ENCODE measurements around the gene MPO. TPM values are rescaled to one million over a fixed set of nuclear protein-coding genes. Genes with fewer than 3 reads are reported as not detected.

MPO gene
- total RNA-seq, 1 experiment from 2014 or later: not detected

DNA sequence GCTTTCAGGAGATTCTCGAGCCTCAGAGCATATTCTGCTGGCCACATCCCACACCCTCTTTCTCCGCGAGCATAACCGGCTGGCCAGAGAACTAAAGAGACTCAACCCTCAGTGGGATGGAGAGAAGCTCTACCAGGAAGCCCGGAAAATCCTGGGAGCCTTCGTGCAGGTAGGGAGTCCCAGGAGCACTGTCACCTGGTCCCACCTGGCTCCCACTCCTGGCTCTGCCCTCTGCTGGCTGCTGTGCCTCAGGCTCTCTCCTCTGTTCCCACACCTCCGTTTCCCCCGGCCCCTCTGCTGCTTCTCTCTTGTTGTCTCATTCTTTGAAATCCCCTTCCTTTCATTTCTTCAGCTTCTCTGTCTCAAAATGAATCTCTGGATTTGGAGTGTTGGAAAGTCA lies 25.9 kb downstream of the MPO start:
- BruUV-seq (replicated peaks): no TSS peak
- Histone ChIP-seq H3K36me3 (ENCODE audit: low read depth) (no peaks in the 10 kb centered on the region), H3K79me2 (ENCODE audit: low read depth) (no peaks in the 10 kb centered on the region), H3K4me2 (no peak overlapping the region), H3K4me1 (replicated peaks; ENCODE audit: insufficient read depth) (no peaks in the 10 kb centered on the region), H3K9me3 (ENCODE audit: insufficient read depth, low read depth) (no peaks in the 10 kb centered on the region), H3F3A (ENCODE audit: insufficient read depth, low read depth) (no peaks in the 10 kb centered on the region), H3K4me3 (no peak overlapping the region), H4K20me1 (ENCODE audit: insufficient read depth) (no peaks in the 10 kb centered on the region), H3K27me3 (ENCODE audit: insufficient read depth, low read depth) (peaks cover 85% of the 10 kb centered on the region), H3K9me2 (ENCODE audit: insufficient read depth) (no peaks in the 10 kb centered on the region; the same call in 1 of the 2 replicates), H2AFZ (no peak overlapping the region), H3K27ac (no peak overlapping the region)
- no peak for DNase-seq
- ChIA-PET POLR2A (ENCODE audit: unreplicated experiment) (no interaction called here), CTCF (no interaction called here)
- intact Hi-C loops (cut with micrococcal nuclease; ENCODE audit: unreplicated experiment): no loop called here
- TF ChIP-seq, protein P1, sequence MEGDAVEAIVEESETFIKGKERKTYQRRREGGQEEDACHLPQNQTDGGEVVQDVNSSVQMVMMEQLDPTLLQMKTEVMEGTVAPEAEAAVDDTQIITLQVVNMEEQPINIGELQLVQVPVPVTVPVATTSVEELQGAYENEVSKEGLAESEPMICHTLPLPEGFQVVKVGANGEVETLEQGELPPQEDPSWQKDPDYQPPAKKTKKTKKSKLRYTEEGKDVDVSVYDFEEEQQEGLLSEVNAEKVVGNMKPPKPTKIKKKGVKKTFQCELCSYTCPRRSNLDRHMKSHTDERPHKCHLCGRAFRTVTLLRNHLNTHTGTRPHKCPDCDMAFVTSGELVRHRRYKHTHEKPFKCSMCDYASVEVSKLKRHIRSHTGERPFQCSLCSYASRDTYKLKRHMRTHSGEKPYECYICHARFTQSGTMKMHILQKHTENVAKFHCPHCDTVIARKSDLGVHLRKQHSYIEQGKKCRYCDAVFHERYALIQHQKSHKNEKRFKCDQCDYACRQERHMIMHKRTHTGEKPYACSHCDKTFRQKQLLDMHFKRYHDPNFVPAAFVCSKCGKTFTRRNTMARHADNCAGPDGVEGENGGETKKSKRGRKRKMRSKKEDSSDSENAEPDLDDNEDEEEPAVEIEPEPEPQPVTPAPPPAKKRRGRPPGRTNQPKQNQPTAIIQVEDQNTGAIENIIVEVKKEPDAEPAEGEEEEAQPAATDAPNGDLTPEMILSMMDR (conservative IDR thresholded peaks at IDR 0.05): no peak
- no peak for TF ChIP-seq EZH2 (IDR thresholded peaks at IDR 0.05; ENCODE audit: low read depth)

DNA sequence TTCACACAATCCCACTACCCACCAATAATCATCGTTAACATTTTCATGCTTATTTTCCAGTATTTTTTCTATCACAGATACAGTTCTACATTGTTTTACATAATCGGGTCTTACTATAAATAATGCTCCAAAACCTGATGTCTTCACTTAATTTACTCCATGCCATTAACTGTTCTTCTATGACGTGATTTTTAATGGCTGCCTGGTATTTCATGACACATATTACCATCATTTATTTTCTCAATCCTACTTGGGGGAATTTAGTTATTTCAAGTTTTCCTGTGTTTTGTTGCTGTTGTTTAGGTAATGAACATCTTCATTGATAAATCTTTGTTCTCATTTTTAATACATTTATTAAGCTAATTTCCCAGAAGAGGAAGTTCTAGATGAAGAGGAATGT lies 27.7 kb downstream of the MPO start:
- Histone ChIP-seq H2AFZ (no peak overlapping the region), H3K27me3 (ENCODE audit: insufficient read depth, low read depth) (peaks cover 85% of the 10 kb centered on the region), H3K4me2 (no peak overlapping the region), H3F3A (ENCODE audit: insufficient read depth, low read depth) (no peaks in the 10 kb centered on the region), H3K79me2 (ENCODE audit: low read depth) (no peaks in the 10 kb centered on the region), H3K27ac (no peak overlapping the region), H3K36me3 (ENCODE audit: low read depth) (no peaks in the 10 kb centered on the region), H4K20me1 (ENCODE audit: insufficient read depth) (no peaks in the 10 kb centered on the region), H3K4me3 (no peak overlapping the region), H3K4me1 (replicated peaks; ENCODE audit: insufficient read depth) (no peaks in the 10 kb centered on the region), H3K9me2 (ENCODE audit: insufficient read depth) (no peaks in the 10 kb centered on the region), H3K9me3 (ENCODE audit: insufficient read depth, low read depth) (no peaks in the 10 kb centered on the region)
- intact Hi-C loops (cut with micrococcal nuclease; ENCODE audit: unreplicated experiment): no loop called here
- POLR2A ChIA-PET (ENCODE audit: unreplicated experiment): no interaction called here
- no TSS peak for BruUV-seq (replicated peaks)
- CTCF ChIA-PET: no interaction called here
- TF ChIP-seq EZH2 (IDR thresholded peaks at IDR 0.05; ENCODE audit: low read depth): no peak
- TF ChIP-seq, protein P1 (conservative IDR thresholded peaks at IDR 0.05): no peak
- no peak for DNase-seq

DNA sequence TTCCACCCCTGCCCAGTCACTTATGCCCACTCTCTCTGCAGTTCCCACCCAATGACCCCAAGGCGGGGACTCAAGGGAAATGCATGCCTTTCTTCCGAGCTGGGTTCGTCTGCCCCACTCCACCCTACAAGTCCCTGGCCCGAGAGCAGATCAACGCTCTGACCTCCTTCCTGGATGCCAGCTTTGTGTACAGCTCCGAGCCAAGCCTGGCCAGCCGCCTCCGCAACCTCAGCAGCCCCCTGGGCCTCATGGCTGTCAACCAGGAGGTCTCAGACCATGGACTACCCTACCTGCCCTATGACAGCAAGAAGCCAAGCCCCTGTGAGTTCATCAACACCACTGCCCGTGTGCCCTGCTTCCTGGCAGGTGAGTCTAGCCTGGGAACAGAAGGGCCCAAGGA lies 28.6 kb downstream of the MPO start:
- Histone ChIP-seq H3K9me3 (ENCODE audit: insufficient read depth, low read depth) (no peaks in the 10 kb centered on the region), H3K9me2 (ENCODE audit: insufficient read depth) (no peaks in the 10 kb centered on the region), H3F3A (ENCODE audit: insufficient read depth, low read depth) (no peaks in the 10 kb centered on the region), H4K20me1 (ENCODE audit: insufficient read depth) (no peaks in the 10 kb centered on the region), H3K36me3 (ENCODE audit: low read depth) (no peaks in the 10 kb centered on the region), H3K79me2 (ENCODE audit: low read depth) (no peaks in the 10 kb centered on the region), H2AFZ (no peak overlapping the region), H3K4me3 (no peak overlapping the region), H3K27me3 (ENCODE audit: insufficient read depth, low read depth) (peaks cover 84% of the 10 kb centered on the region), H3K4me1 (replicated peaks; ENCODE audit: insufficient read depth) (no peaks in the 10 kb centered on the region), H3K4me2 (no peak overlapping the region), H3K27ac (no peak overlapping the region)
- POLR2A ChIA-PET (ENCODE audit: unreplicated experiment): no interaction called here
- no peak for DNase-seq
- CTCF ChIA-PET: no interaction called here
- TF ChIP-seq, protein P1 (conservative IDR thresholded peaks at IDR 0.05): no peak
- TF ChIP-seq EZH2 (IDR thresholded peaks at IDR 0.05; ENCODE audit: low read depth): no peak
- BruUV-seq (replicated peaks): no TSS peak
- intact Hi-C loops (cut with micrococcal nuclease; ENCODE audit: unreplicated experiment): no loop called here

Measured in PC-9 (cell line).